ENCODE measurements around the gene ZNF684.
"Not testable (repeated sequence)": the region's sequence is repeated elsewhere in the genome, so short reads cannot be mapped to it uniquely, and the experiment has no call there.

ZNF684 gene

GRCh38 chr1:40531381-40532061, at the start of gene ZNF684:
TSS of gene ZNF684 (plus strand) at chr1:40531637. CDS start at chr1:40533167, 1,530 bp downstream.
- DNase-seq (ENCODE audit: low spot score), result peak; percentile 93

GRCh38 chr1:40495315-40495903, 36.0 kb upstream of the ZNF684 start:
- DNase-seq (ENCODE audit: low spot score), result no peak

- not testable (repeated sequence) for DNase-seq (ENCODE audit: low spot score)
Observed at GRCh38 chr1:40502651-40503050, 28.8 kb upstream of the ZNF684 start.

DNA sequence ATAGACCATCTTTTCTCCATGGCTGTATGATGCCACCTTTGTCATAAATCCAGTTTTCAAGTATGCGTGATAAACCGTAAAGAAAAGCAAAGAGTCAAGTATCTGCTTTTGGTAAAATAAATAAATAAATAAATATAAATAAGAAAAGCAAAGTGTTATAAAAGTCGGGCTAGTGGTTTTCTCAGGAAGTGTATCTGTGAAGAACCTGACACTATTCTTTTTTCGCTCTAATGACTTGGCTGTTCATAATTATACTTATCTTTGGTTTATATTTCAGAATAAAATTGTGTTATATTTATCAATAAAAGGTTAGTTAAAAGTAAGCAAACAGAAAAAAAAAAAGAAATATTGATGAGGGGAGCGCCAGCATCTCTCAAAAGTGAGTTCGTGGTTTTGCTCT, 23.5 kb upstream of the ZNF684 start:
- no peak for DNase-seq (ENCODE audit: low spot score)

- DNase-seq (ENCODE audit: low spot score), result peak; percentile 86
Observed at GRCh38 chr1:40508375-40509341, 22.8 kb upstream of the ZNF684 start, which contains the start of gene EXO5. TSS of gene EXO5 (plus strand) at chr1:40508767. CDS start at chr1:40514545, 5,778 bp downstream.

GRCh38 chr1:40519517-40519916, 11.9 kb upstream of the ZNF684 start:
- no peak for DNase-seq (ENCODE audit: low spot score)

GRCh38 chr1:40530735-40531380, 579 bp upstream of the ZNF684 start:
- no peak for DNase-seq (ENCODE audit: low spot score)

GRCh38 chr1:40532062-40532389, 589 bp downstream of the ZNF684 start:
- no peak for DNase-seq (ENCODE audit: low spot score)

- DNase-seq (ENCODE audit: low spot score), result peak; percentile 43
Observed at GRCh38 chr1:40532844-40533424, 1.5 kb downstream of the ZNF684 start.

DNA sequence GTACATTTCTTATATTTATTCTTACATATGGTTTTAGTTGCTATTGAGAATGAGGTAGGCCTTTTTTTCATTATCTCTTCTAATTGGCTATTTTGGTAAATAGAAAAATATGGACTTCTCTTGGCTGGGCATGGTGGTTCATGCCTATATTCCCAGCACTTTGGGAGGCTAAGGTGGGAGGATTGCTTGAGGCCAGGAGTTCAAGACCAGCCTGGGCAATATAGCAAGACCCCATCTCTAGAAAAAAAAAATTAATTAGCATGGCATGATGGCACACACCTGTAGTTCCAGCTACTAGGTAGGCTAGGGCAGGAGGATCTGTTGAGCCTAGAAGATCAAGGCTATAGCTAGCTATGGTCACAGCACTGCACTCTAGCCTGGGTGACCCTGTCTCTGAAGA, 3.2 kb downstream of the ZNF684 start:
- DNase-seq (ENCODE audit: low spot score), result no peak

DNA sequence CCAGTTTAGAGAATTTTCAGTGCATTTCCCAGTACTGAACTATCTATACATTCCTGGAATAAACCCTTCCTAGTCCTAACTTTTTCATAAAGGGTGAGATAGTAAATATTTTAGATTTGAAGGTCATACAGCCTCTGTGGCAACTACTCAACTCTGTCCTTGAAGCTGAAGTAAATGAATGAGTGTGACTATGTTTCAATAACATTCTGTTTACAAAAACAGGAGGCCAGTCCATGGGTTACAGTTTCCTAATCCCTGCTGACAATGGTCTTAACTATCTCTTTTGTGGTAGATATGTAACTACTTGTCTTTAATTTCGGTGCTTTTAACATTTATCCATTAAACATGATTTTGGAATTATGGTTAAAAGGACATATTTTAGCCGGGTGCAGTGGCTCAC, 4.3 kb downstream of the ZNF684 start:
- DNase-seq (ENCODE audit: low spot score), result no peak

- no peak for DNase-seq (ENCODE audit: low spot score)
Observed at GRCh38 chr1:40539338-40539737, 7.9 kb downstream of the ZNF684 start.

DNA sequence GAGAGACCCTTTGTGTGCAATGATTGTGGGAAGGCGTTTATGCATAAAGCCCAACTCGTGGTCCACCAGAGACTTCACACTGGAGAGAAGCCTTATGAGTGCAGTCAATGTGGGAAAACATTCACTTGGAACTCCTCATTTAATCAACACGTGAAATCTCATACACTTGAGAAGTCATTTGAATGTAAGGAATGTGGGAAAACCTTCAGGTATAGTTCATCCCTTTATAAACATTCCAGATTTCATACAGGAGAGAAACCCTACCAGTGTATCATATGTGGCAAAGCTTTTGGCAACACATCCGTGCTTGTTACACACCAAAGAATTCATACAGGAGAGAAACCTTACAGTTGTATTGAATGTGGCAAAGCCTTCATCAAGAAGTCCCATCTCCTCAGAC, 15.5 kb downstream of the ZNF684 start:
- DNase-seq (ENCODE audit: low spot score), result no peak

GRCh38 chr1:40553017-40553416, 21.6 kb downstream of the ZNF684 start:
- DNase-seq (ENCODE audit: low spot score), result no peak

DNA sequence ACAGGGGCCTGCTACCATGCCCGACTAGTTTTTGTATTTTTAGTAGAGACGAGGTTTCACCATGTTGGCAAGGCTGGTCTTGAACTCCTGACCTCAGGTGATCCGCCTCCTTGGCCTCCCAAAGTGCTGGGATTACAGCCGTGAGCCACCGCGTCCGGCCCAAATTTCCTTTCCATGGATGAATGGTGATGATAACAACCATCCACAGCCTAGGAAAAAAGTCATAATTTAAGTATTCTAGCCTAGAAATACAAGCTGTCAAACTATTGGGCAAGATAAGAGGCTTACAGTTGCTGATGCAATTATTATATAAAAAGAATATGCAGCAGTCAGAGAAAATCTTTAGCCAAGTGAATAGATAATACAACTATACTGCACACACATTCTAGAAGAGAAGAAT, 23.4 kb downstream of the ZNF684 start:
- not testable (repeated sequence) for DNase-seq (ENCODE audit: low spot score)

DNA sequence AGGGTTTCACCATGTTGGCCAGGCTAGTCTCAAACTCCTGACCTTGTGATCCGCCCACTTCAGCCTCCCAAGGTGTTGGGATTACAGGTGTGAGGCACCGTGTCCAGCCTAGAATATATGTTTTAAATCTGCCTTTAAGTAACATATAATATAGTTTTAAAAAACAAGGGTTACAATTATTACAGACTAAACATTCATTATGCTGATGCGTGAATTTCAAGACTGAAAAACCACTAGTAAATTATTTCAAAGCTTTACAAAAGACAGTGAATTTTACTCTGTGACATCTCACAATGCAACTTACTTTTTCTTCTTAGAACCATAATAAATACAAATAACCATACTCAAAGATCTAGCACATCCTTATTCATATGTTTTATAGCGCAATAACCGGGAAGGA, 24.7 kb downstream of the ZNF684 start:
- no peak for DNase-seq (ENCODE audit: low spot score)

DNA sequence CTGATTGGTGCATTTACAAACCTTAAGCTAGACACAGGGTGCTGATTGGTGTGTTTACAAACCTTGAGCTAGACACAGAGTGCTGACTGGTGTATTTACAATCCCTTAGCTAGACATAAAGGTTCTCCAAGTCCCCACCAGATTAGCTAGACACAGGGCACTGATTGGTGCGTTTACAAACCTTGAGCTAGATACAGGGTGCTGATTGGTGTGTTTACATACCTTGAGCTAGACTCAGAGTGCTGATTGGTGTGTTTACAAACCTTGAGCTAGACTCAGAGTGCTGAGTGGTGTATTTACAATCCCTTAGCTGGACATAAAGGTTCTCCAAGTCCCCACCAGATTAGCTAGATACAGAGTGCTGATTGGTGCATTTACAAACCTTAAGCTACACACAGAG, 26.8 kb downstream of the ZNF684 start:
- not testable (repeated sequence) for DNase-seq (ENCODE audit: low spot score)

GRCh38 chr1:40562185-40562584, 30.7 kb downstream of the ZNF684 start:
- DNase-seq (ENCODE audit: low spot score), result no peak

DNA sequence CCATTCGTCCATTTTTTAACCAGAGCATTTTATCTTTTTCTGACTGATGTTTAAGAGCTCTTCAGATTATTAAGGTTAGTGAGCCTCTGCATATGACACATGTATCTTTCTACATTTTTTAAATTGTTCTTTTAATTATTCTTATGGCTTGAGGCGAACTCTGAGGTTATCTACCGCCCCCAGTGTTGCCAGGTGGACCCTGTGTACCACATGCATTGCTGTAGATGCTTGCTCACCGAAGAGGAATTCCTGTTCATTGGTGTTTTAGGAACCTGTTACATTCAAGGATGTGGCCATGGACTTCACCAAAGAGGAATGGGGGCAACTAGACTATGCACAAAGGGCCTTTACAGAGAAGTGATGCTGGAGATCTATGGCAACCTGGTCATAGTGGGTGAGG, 31.8 kb downstream of the ZNF684 start:
- no peak for DNase-seq (ENCODE audit: low spot score)

DNA sequence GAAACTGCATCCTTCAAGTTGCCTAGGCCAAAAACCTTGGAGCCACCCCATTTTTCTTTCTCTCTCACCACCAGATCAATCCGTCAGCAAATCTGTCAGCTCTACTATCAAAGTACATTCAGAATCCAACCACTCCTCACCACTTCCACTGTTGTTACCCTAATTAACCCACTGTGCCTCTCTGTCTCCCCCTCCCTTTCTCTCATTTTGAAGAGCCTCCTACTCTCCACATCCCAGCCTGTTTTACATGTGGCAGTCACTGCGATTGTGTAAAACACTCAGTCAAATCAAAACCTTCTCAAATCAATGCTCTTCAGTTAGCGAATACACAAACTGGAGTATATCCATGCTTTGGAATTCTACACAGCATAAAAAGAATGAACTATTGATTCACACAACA, 33.1 kb downstream of the ZNF684 start:
- no peak for DNase-seq (ENCODE audit: low spot score)

DNA sequence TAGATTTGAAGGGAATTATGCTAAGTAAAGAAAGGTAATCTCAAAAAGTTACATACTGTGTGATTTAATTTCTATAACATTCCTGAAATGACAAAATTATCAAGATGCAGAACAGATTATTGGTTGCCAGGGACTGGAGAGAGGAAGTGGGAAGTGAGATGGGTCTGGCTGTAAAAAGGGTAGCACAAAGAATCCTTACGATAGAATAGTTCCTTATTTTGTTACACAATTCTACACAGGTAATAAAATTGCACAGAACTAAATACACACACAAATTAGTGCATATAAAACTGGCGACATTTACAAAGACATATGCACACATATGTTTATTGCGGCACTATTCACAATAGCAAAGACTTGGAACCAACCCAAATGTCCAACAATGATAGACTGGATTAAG, 33.5 kb downstream of the ZNF684 start:
- no peak for DNase-seq (ENCODE audit: low spot score)

- no peak for DNase-seq (ENCODE audit: low spot score)
Observed at GRCh38 chr1:40567825-40568224, 36.4 kb downstream of the ZNF684 start.

Data from AG08396 (cell line).